HUES6 (cell line): ENCODE data around the gene WBP11.

Source experiments
- H3K27ac ChIP-seq: 2 replicates; pipeline ENCODE4 v1.7.0; 2013; ENCODE audit warnings: low read depth, mild to moderate bottlenecking, low read length, inconsistent platforms
- H3K27me3 ChIP-seq: 2 replicates; pipeline ENCODE4 v1.6.1; 2013; ENCODE audit warnings: low read length; ENCODE audit not compliant: control insufficient read depth, insufficient read depth
- H3K36me3 ChIP-seq: 2 replicates; pipeline ENCODE4 v1.6.1; 2013; ENCODE audit warnings: low read length; ENCODE audit not compliant: control insufficient read depth, insufficient read depth
- H3K4me1 ChIP-seq: 2 replicates; pipeline ENCODE4 v1.6.1; 2013; ENCODE audit warnings: low read length; ENCODE audit not compliant: control insufficient read depth, insufficient read depth
- H3K4me3 ChIP-seq: 2 replicates; pipeline ENCODE4 v1.5.1; 2013; ENCODE audit warnings: low read depth, low read length
- H3K9ac ChIP-seq: one replicate; pipeline ENCODE4 v1.6.1; 2013; ENCODE audit warnings: mild to moderate bottlenecking, low read length
- H3K9me3 ChIP-seq: 2 replicates; pipeline ENCODE4 v1.6.1; 2013; ENCODE audit warnings: low read depth, low read length; ENCODE audit not compliant: control insufficient read depth, insufficient read depth

WBP11 gene

GRCh38 chr12:14803011-14803829, at the start of gene WBP11, which contains the start of gene C12orf60:
Gene WBP11 (minus strand): TSS chr12:14803478. CDS start chr12:14801383, 2,095 bp downstream.
Gene C12orf60 (plus strand): TSS chr12:14803670. CDS start chr12:14822936, 19,266 bp downstream.
- peak within 1 kb of the TSS; percentile 86 for H3K4me3 ChIP-seq

GRCh38 chr12:14852880-14853279, 49.6 kb upstream of the WBP11 start:
- Histone ChIP-seq H3K36me3 (no peaks in the 10 kb centered on the region), H3K4me1 (peaks cover 14% of the 10 kb centered on the region; the same call in 1 of the 2 replicates), H3K27me3 (no peaks in the 10 kb centered on the region), H3K9ac (no peak overlapping the region), H3K4me3 (no peak overlapping the region), H3K9me3 (no peaks in the 10 kb centered on the region), H3K27ac (no peak overlapping the region)

More at GRCh38 chr12:14803011-14803829, at the start of gene WBP11, which contains the start of gene C12orf60:
- Histone ChIP-seq H3K9me3 (no peaks in the 10 kb centered on the region), H3K4me1 (no peaks in the 10 kb centered on the region), H3K9ac (peak within 1 kb of the TSS; percentile 97), H3K36me3 (peaks cover 20% of the 10 kb centered on the region), H3K27ac (peak within 1 kb of the TSS; percentile 75), H3K27me3 (no peaks in the 10 kb centered on the region)

- Histone ChIP-seq H3K9ac (no peak overlapping the region), H3K27ac (no peak overlapping the region), H3K9me3 (no peaks in the 10 kb centered on the region), H3K27me3 (no peaks in the 10 kb centered on the region), H3K36me3 (no peaks in the 10 kb centered on the region), H3K4me1 (peaks cover 14% of the 10 kb centered on the region; the same call in 1 of the 2 replicates), H3K4me3 (no peak overlapping the region)
These were observed 47.8 kb upstream of the WBP11 start for GRCh38 chr12:14850929-14851663.

- Histone ChIP-seq H3K27ac (no peak overlapping the region), H3K27me3 (no peaks in the 10 kb centered on the region), H3K4me1 (peaks cover 14% of the 10 kb centered on the region; the same call in 1 of the 2 replicates), H3K9ac (no peak overlapping the region), H3K9me3 (no peaks in the 10 kb centered on the region), H3K36me3 (no peaks in the 10 kb centered on the region), H3K4me3 (no peak overlapping the region)
These were observed 46.4 kb upstream of the WBP11 start for GRCh38 chr12:14849661-14850060.

GRCh38 chr12:14846876-14847580, 43.8 kb upstream of the WBP11 start:
- no peaks in the 10 kb centered on the region for H3K27me3 ChIP-seq

GRCh38 chr12:14846042-14846587, 42.8 kb upstream of the WBP11 start:
- peaks cover 9% of the 10 kb centered on the region; the same call in 1 of the 2 replicates for H3K4me1 ChIP-seq
- H3K9ac ChIP-seq: no peak overlapping the region
- no peaks in the 10 kb centered on the region for H3K27me3 ChIP-seq
- H3K36me3 ChIP-seq: no peaks in the 10 kb centered on the region
- no peaks in the 10 kb centered on the region for H3K9me3 ChIP-seq
- H3K27ac ChIP-seq: no peak overlapping the region
- no peak overlapping the region for H3K4me3 ChIP-seq

More at GRCh38 chr12:14846876-14847580, 43.8 kb upstream of the WBP11 start:
- no peaks in the 10 kb centered on the region for H3K36me3 ChIP-seq
- no peaks in the 10 kb centered on the region for H3K9me3 ChIP-seq
- H3K27ac ChIP-seq: no peak overlapping the region
- H3K4me3 ChIP-seq: no peak overlapping the region
- 0 out of 2 replicates have a peak, but pooled peaks cover 4% of the 10 kb centered on the region for H3K4me1 ChIP-seq
- no peak overlapping the region for H3K9ac ChIP-seq

GRCh38 chr12:14845350-14845750, 42.1 kb upstream of the WBP11 start:
- Histone ChIP-seq H3K36me3 (no peaks in the 10 kb centered on the region), H3K4me1 (peaks cover 5% of the 10 kb centered on the region; the same call in 1 of the 2 replicates), H3K27me3 (no peaks in the 10 kb centered on the region), H3K9ac (no peak overlapping the region), H3K27ac (no peak overlapping the region), H3K4me3 (no peak overlapping the region), H3K9me3 (no peaks in the 10 kb centered on the region)

GRCh38 chr12:14844401-14844800, 41.1 kb upstream of the WBP11 start:
- Histone ChIP-seq H3K4me3 (no peak overlapping the region), H3K9me3 (peaks cover 2% of the 10 kb centered on the region; the same call in 1 of the 2 replicates), H3K27me3 (no peaks in the 10 kb centered on the region), H3K36me3 (no peaks in the 10 kb centered on the region), H3K4me1 (peaks cover 5% of the 10 kb centered on the region; the same call in 1 of the 2 replicates), H3K9ac (no peak overlapping the region), H3K27ac (no peak overlapping the region)

- no peak within 1 kb of the TSS for H3K27ac ChIP-seq
- H3K9me3 ChIP-seq: peaks cover 3% of the 10 kb centered on the region; the same call in 1 of the 2 replicates
- H3K9ac ChIP-seq: peak within 1 kb of the TSS; percentile 43
- H3K36me3 ChIP-seq: no peaks in the 10 kb centered on the region
- peaks cover 5% of the 10 kb centered on the region; the same call in 1 of the 2 replicates for H3K4me1 ChIP-seq
- no peak within 1 kb of the TSS for H3K4me3 ChIP-seq
- no peaks in the 10 kb centered on the region for H3K27me3 ChIP-seq
These were observed 40.2 kb upstream of the WBP11 start, which contains the start of gene ART4 for GRCh38 chr12:14843425-14843887. Gene ART4 (minus strand): TSS chr12:14843526. CDS start chr12:14843113, 413 bp downstream.

- Histone ChIP-seq H3K4me3 (no peak overlapping the region), H3K27ac (no peak overlapping the region)
These were observed 39.0 kb upstream of the WBP11 start for GRCh38 chr12:14842315-14842714.

More at GRCh38 chr12:14842315-14842714, 39.0 kb upstream of the WBP11 start:
- Histone ChIP-seq H3K27me3 (no peaks in the 10 kb centered on the region), H3K36me3 (no peaks in the 10 kb centered on the region), H3K4me1 (peaks cover 5% of the 10 kb centered on the region; the same call in 1 of the 2 replicates), H3K9me3 (peaks cover 3% of the 10 kb centered on the region; the same call in 1 of the 2 replicates), H3K9ac (no peak overlapping the region)
